ENCODE results near the gene WT1. TPM values are rescaled to one million over a fixed set of nuclear protein-coding genes. Genes with fewer than 3 reads are reported as not detected.

WT1 gene
- total and polyA plus RNA-seq, 2 of the 8 experiments (the other 6 are each of a cell fraction or from before 2014, with no cell fraction given) = 0.05 to 0.17 TPM

- Histone ChIP-seq H3K14ac (ENCODE audit: insufficient read length) (no peak overlapping the region), H3K23me2 (ENCODE audit: low read depth, low read length) (no peaks in the 10 kb centered on the region), H3K79me1 (ENCODE audit: low read depth, low read length) (no peaks in the 10 kb centered on the region), H2AFZ (ENCODE audit: low read length) (no peak overlapping the region), H3K4me1 (replicated peaks in 1 of 4; ENCODE audit: control insufficient read depth in 3 of 4, insufficient read depth in 4 of 4, low read length in 3 of 4) (no peaks in the 10 kb centered on the region), H4K8ac (ENCODE audit: extremely low read depth, insufficient read depth, low read length) (no peak overlapping the region), H3K4me3 (ENCODE audit: extremely low read depth in 1 of 4, insufficient read depth in 2 of 4, low read depth in 3 of 4, low read length in 4 of 4) (no peak overlapping the region), H3K27me3 (replicated peaks in 1 of 4; ENCODE audit: control insufficient read depth in 3 of 4, extremely low read depth in 1 of 4, insufficient read depth in 3 of 4, low read length in 3 of 4) (no peaks in the 10 kb centered on the region; a peak in 2 of 7 replicates), H3K9ac (replicated peaks in 1 of 4; ENCODE audit: extremely low read depth in 1 of 4, low read depth in 3 of 4, low read length in 3 of 4) (no peak overlapping the region), H3K9me3 (ENCODE audit: insufficient read depth in 2 of 2, low read depth in 1 of 2, low read length in 1 of 2) (no peaks in the 10 kb centered on the region), H3K4me2 (ENCODE audit: insufficient read depth in 1 of 2, low read depth in 2 of 2, low read length in 2 of 2) (no peak overlapping the region), H3K23ac (ENCODE audit: insufficient read length) (no peak overlapping the region), H4K20me1 (replicated peaks in 1 of 2; ENCODE audit: control insufficient read depth in 1 of 2, insufficient read depth in 2 of 2, low read length in 2 of 2) (no peaks in the 10 kb centered on the region), H3K56ac (replicated peaks; ENCODE audit: insufficient read length, low read depth, low read length) (no peak overlapping the region), H3K18ac (ENCODE audit: extremely low read depth, low read length) (no peak overlapping the region), H2AK5ac (ENCODE audit: low read depth, low read length) (no peak overlapping the region), H4K5ac (ENCODE audit: insufficient read length, low read depth, low read length) (no peak overlapping the region), H2BK20ac (ENCODE audit: low read length) (no peak overlapping the region), H2BK5ac (ENCODE audit: low read depth, low read length) (no peak overlapping the region), H2BK120ac (replicated peaks; ENCODE audit: low read depth, low read length) (no peak overlapping the region), H3K36me3 (ENCODE audit: control insufficient read depth in 2 of 4, insufficient read depth in 4 of 4, low read length in 3 of 4) (no peaks in the 10 kb centered on the region), H2BK12ac (ENCODE audit: low read depth, low read length) (no peak overlapping the region), H2BK15ac (ENCODE audit: low read length) (no peak overlapping the region), H3K79me2 (ENCODE audit: control insufficient read depth in 1 of 2, insufficient read depth in 2 of 2, low read length in 2 of 2) (no peaks in the 10 kb centered on the region), H3K4ac (replicated peaks; ENCODE audit: insufficient read length, low read depth, low read length) (no peak overlapping the region), H4K91ac (replicated peaks; ENCODE audit: insufficient read length, low read length) (no peak overlapping the region), H3K27ac (ENCODE audit: low read depth, low read length) (no peak overlapping the region)
- no peak for DNase-seq (ENCODE audit: low read depth in 1 of 2, low spot score in 2 of 2)
- 88% methylated on average over 5 of the region's 5 CpGs; no CpG with 5 or more reads in 1 of the 2 experiments for WGBS, 2 experiments (ENCODE audit: extremely low coverage in 1 of 2, insufficient coverage in 1 of 2, insufficient read length in 1 of 2, insufficient replicate concordance in 2 of 2, low coverage in 1 of 2, low lambda C conversion rate in 2 of 2, missing lambda C conversion rate in 1 of 2)
- no peak for FAIRE-seq
- ChIA-PET POLR2A (ENCODE audit: partially characterized antibody) (no interaction called here), CTCF (ENCODE audit: partially characterized antibody) (interaction anchor here (0.9 to 1.2 kb wide), 2 partner anchors 9 to 19 kb away, joined by 3 read pairs; no protein-coding TSS in a partner anchor)
- TF ChIP-seq YY1 (IDR thresholded peaks at IDR 0.05; ENCODE audit: low read depth, low read length) = no peak
- no peak for TF ChIP-seq CTCF (IDR thresholded peaks at IDR 0.05; ENCODE audit: control extremely low read depth in 1 of 3, insufficient read depth in 1 of 3, low read depth in 1 of 3, low read length in 3 of 3)
- TF ChIP-seq CEBPB (IDR thresholded peaks at IDR 0.05; ENCODE audit: low read depth, low read length) = no peak
- TF ChIP-seq HDAC6 (IDR thresholded peaks at IDR 0.05; ENCODE audit: low read depth, low read length) = no peak
- TF ChIP-seq MAX (IDR thresholded peaks at IDR 0.05) = no peak
- TF ChIP-seq SRF (IDR thresholded peaks at IDR 0.05; ENCODE audit: low read depth, low read length) = no peak
- no peak for TF ChIP-seq RNF2 (IDR thresholded peaks at IDR 0.05; ENCODE audit: borderline replicate concordance, low read depth, low read length, missing control alignments, poor library complexity, severe bottlenecking)
- no peak for TF ChIP-seq ZNF274 (IDR thresholded peaks at IDR 0.05; ENCODE audit: borderline replicate concordance, extremely low read depth, low read length)
- TF ChIP-seq SP1 (IDR thresholded peaks at IDR 0.05; ENCODE audit: low read depth, low read length) = no peak
- no peak for TF ChIP-seq EP300 (IDR thresholded peaks at IDR 0.05; ENCODE audit: borderline replicate concordance in 1 of 2, low read depth in 2 of 2, low read length in 2 of 2)
These were observed 38.1 kb upstream of the WT1 start for GRCh38 chr11:32473282-32473909.

Measured in H1 (cell line).